ENCODE measurements around the gene AKNA. TPM values are rescaled to one million over a fixed set of nuclear protein-coding genes. Genes with fewer than 3 reads are reported as not detected.

Gene AKNA
- polyA plus RNA-seq, 1 donor from 2014 or later: 1.2 TPM

GRCh38 chr9:114336699-114337395 lies 50.9 kb downstream of the AKNA start:
- H3K4me2 ChIP-seq (ENCODE audit: low read length): no peak overlapping the region
- no peaks in the 10 kb centered on the region for H3K27me3 ChIP-seq (ENCODE audit: insufficient read depth, low read depth, low read length)
- no peak for TF ChIP-seq CTCF (IDR thresholded peaks at IDR 0.05; ENCODE audit: poor library complexity, severe bottlenecking)
- TF ChIP-seq POLR2AphosphoS5 (IDR thresholded peaks at IDR 0.05): no peak
- no peak for TF ChIP-seq TAF1 (IDR thresholded peaks at IDR 0.05; ENCODE audit: low read depth)
- TF ChIP-seq EP300 (conservative IDR thresholded peaks at IDR 0.05; ENCODE audit: poor library complexity, severe bottlenecking): no peak
- TF ChIP-seq REST (IDR thresholded peaks at IDR 0.05; ENCODE audit: borderline replicate concordance): no peak
- TF ChIP-seq RAD21 (conservative IDR thresholded peaks at IDR 0.05): no peak
- TF ChIP-seq MXI1 (conservative IDR thresholded peaks at IDR 0.05; ENCODE audit: poor library complexity, severe bottlenecking): no peak
- TF ChIP-seq EZH2 (IDR thresholded peaks at IDR 0.05; ENCODE audit: borderline replicate concordance, insufficient read depth, low read length, poor library complexity, severe bottlenecking): no peak
- no peak for TF ChIP-seq SMC3 (conservative IDR thresholded peaks at IDR 0.05; ENCODE audit: poor library complexity)
- no peaks in the 10 kb centered on the region for H3K36me3 ChIP-seq (ENCODE audit: insufficient read depth, low read length)
- H4K20me1 ChIP-seq (ENCODE audit: insufficient read depth): no peaks in the 10 kb centered on the region
- no peak overlapping the region for H3K9ac ChIP-seq (ENCODE audit: low read length)
- no peak overlapping the region for H2AFZ ChIP-seq (ENCODE audit: low read depth, low read length)
- no peaks in the 10 kb centered on the region for H3K79me2 ChIP-seq (replicated peaks; ENCODE audit: insufficient read depth, low read length)
- no peak overlapping the region for H3K4me3 ChIP-seq (ENCODE audit: low read length)
- no peak overlapping the region for H3K27ac ChIP-seq (ENCODE audit: low read length)
- no peaks in the 10 kb centered on the region for H3K9me3 ChIP-seq (ENCODE audit: low read length)
- H3F3A ChIP-seq (ENCODE audit: insufficient read depth, low read length, poor library complexity, severe bottlenecking): no peaks in the 10 kb centered on the region
- H3K9me2 ChIP-seq (ENCODE audit: insufficient read depth, low read length): no peaks in the 10 kb centered on the region

- Histone ChIP-seq H3K9ac (ENCODE audit: low read length) (no peak overlapping the region), H3F3A (ENCODE audit: insufficient read depth, low read length, poor library complexity, severe bottlenecking) (no peaks in the 10 kb centered on the region), H2AFZ (ENCODE audit: low read depth, low read length) (no peak overlapping the region), H3K9me3 (ENCODE audit: low read length) (no peaks in the 10 kb centered on the region), H3K27me3 (ENCODE audit: insufficient read depth, low read depth, low read length) (no peaks in the 10 kb centered on the region), H3K36me3 (ENCODE audit: insufficient read depth, low read length) (no peaks in the 10 kb centered on the region), H3K4me3 (ENCODE audit: low read length) (no peak overlapping the region), H3K27ac (ENCODE audit: low read length) (no peak overlapping the region), H3K79me2 (replicated peaks; ENCODE audit: insufficient read depth, low read length) (no peaks in the 10 kb centered on the region), H4K20me1 (ENCODE audit: insufficient read depth) (no peaks in the 10 kb centered on the region), H3K4me2 (ENCODE audit: low read length) (no peak overlapping the region), H3K9me2 (ENCODE audit: insufficient read depth, low read length) (no peaks in the 10 kb centered on the region)
- no peak for TF ChIP-seq TAF1 (IDR thresholded peaks at IDR 0.05; ENCODE audit: low read depth)
- no peak for TF ChIP-seq REST (IDR thresholded peaks at IDR 0.05; ENCODE audit: borderline replicate concordance)
- TF ChIP-seq MXI1 (conservative IDR thresholded peaks at IDR 0.05; ENCODE audit: poor library complexity, severe bottlenecking): no peak
- TF ChIP-seq RAD21 (conservative IDR thresholded peaks at IDR 0.05): no peak
- TF ChIP-seq EZH2 (IDR thresholded peaks at IDR 0.05; ENCODE audit: borderline replicate concordance, insufficient read depth, low read length, poor library complexity, severe bottlenecking): no peak
- no peak for TF ChIP-seq EP300 (conservative IDR thresholded peaks at IDR 0.05; ENCODE audit: poor library complexity, severe bottlenecking)
- TF ChIP-seq SMC3 (conservative IDR thresholded peaks at IDR 0.05; ENCODE audit: poor library complexity): no peak
- no peak for TF ChIP-seq POLR2AphosphoS5 (IDR thresholded peaks at IDR 0.05)
- TF ChIP-seq CTCF (IDR thresholded peaks at IDR 0.05; ENCODE audit: poor library complexity, severe bottlenecking): no peak
Measured at GRCh38 chr9:114336157-114336556, 51.6 kb downstream of the AKNA start.
